Gastrocnemius medialis (tissue), 4 donors: ENCODE measurements around the gene LGALS3BP. TPM values are rescaled to one million over a fixed set of nuclear protein-coding genes. Genes with fewer than 3 reads are reported as not detected.
"Not testable (repeated sequence)": the region's sequence is repeated elsewhere in the genome, so short reads cannot be mapped to it uniquely, and the experiment has no call there.

ENCODE experiments used
- ATAC-seq, 2 donors: fragments of 150-250 bp; one replicate each; pipeline ENCODE4 v1.9.1; 2016
- DNase-seq, 2 donors: peaks; one replicate each; pipeline ENCODE4 v3.0.0-alpha.2; 2019
- H3K27ac ChIP-seq, 4 donors: fragments of 200-600 bp; sonication (generic); 1 replicate in 1 of 4; 2 replicates in 3 of 4; pipeline ENCODE4 v1.5.1; 2016 to 2018; ENCODE audit warnings: mild to moderate bottlenecking in 2 of 4, moderate library complexity in 1 of 4
- H3K27me3 ChIP-seq, 3 donors: fragments of 200-600 bp; sonication (generic) in 2 of 3; 1 replicate in 1 of 3; 2 replicates in 2 of 3; pipeline versions ENCODE4 v1.5.1 to v1.6.0; 2016 to 2019; ENCODE audit warnings: mild to moderate bottlenecking in 1 of 3, moderate library complexity in 1 of 3
- H3K36me3 ChIP-seq, 2 donors: fragments of 200-600 bp; sonication (generic) in 1 of 2; one replicate each; pipeline ENCODE4 v1.5.1; 2017 to 2018
- H3K4me1 ChIP-seq, 2 donors: fragments of 200-600 bp; sonication (generic) in 1 of 2; one replicate each; pipeline ENCODE4 v1.5.1; 2016 to 2017; ENCODE audit warnings: mild to moderate bottlenecking in 2 of 2
- H3K4me3 ChIP-seq, 4 donors: fragments of 200-600 bp; sonication (generic) in 3 of 4; 1 replicate in 1 of 4; 2 replicates in 3 of 4; pipeline ENCODE4 v1.5.1; 2016 to 2019; ENCODE audit warnings: mild to moderate bottlenecking in 2 of 4
- H3K9me3 ChIP-seq, 3 donors: fragments of 200-600 bp; sonication (generic) in 2 of 3; 1 replicate in 1 of 3; 2 replicates in 2 of 3; pipeline ENCODE4 v1.5.1; 2016 to 2019
- POLR2A ChIP-seq, 2 donors: fragments of 450-650 bp; IDR thresholded peaks; one replicate each; pipeline ENCODE4 v1.6.1; 2017; ENCODE audit warnings: antibody characterized with exemption in 2 of 2, mild to moderate bottlenecking in 2 of 2, moderate library complexity in 2 of 2
- in situ Hi-C, 4 donors: fragments of 200-750 bp; cut with MboI; loops; one replicate each; pipeline versions ENCODE4 v1.15.0 to v1.8.0; 2017; ENCODE audit warnings: low sequenced_read_pairs in 4 of 4
- intact Hi-C: fragments of 100-400 bp; cut with DNase I; formaldehyde crosslinking; loops from one replicate; pipeline ENCODE4 v1.15.1; 2023; ENCODE audit warnings: low total_unique reads
- total RNA-seq, 4 donors: library from RNA; depleted of rRNA; stranded (reverse); fragments of >200 nt; gene quantifications; one replicate each; pipeline versions ENCODE4 v1.1.0 to v1.2.3, GENCODE V29; 2016
- TF ChIP-seq, protein P1 (sequence below), 5 experiments: fragments of 450-650 bp in 3 of 5; fragments of 200-600 bp in 2 of 5; sonication (generic) in 2 of 5; IDR thresholded peaks in 4 of 5; conservative IDR thresholded peaks in 1 of 5; 1 replicate in 4 of 5; 2 replicates in 1 of 5; pipeline ENCODE4 v1.5.1; 2016 to 2019; ENCODE audit warnings: antibody characterized with exemption in 5 of 5, mild to moderate bottlenecking in 3 of 5, moderate library complexity in 3 of 5

Gene LGALS3BP
- total RNA-seq, 4 donors from 2014 or later: 15.0 to 45.9 (median 23.0) TPM

DNA sequence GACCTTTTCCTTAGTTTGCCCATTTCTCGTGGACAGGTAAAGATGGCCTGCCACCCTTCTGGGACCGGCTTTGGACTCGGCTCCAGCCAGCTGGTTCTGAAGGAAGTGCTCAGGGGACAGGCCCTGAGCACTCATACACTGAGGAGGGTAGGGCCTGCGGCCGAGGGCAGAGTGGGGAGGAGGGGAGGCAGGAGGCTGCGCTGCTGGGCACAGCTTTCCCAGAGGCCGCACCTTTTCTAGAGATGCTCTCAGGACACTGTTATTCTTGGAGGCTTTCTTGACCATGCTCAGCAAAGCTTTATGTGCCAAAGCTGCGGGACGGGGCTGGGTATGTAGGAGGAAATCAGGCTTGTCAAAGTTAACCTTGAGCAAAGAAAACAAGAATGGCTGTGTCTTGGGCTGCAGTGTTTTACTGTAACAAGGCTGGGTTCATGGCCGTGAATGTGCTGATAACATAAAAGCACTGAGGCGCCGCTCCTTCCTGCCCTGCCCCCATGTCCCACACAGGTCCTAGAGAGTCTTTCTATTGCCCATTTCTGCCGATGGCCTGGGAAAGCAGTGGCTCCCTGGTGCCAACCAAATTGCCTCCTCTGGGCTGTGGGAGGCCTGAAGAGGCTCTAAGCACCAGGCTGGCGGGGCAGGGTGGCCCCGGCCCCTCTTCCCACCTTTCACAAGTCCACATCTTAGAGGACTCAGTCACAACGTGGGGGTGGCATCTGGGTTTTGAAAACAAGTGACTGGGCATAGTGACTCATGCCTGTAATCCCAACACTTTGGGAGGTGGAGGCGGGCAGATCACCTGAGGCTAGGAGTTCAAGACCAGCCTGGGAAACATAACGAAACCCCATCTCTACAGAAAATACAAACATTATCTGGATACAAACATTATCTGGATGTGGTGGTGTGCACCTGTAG, 32.2 kb downstream of the LGALS3BP start:
- intact Hi-C loops: no loop called here
- in situ Hi-C loops: no loop called here
- Histone ChIP-seq H3K9me3 (peaks cover 0 to 6% (median 0%) of the 10 kb centered on the region in 3 donors), H3K27ac (no peak overlapping the region), H3K27me3 (no peaks in the 10 kb centered on the region), H3K4me3 (no peak overlapping the region), H3K4me1 (no peaks in the 10 kb centered on the region), H3K36me3 (no peaks in the 10 kb centered on the region)
- TF ChIP-seq, protein P1, sequence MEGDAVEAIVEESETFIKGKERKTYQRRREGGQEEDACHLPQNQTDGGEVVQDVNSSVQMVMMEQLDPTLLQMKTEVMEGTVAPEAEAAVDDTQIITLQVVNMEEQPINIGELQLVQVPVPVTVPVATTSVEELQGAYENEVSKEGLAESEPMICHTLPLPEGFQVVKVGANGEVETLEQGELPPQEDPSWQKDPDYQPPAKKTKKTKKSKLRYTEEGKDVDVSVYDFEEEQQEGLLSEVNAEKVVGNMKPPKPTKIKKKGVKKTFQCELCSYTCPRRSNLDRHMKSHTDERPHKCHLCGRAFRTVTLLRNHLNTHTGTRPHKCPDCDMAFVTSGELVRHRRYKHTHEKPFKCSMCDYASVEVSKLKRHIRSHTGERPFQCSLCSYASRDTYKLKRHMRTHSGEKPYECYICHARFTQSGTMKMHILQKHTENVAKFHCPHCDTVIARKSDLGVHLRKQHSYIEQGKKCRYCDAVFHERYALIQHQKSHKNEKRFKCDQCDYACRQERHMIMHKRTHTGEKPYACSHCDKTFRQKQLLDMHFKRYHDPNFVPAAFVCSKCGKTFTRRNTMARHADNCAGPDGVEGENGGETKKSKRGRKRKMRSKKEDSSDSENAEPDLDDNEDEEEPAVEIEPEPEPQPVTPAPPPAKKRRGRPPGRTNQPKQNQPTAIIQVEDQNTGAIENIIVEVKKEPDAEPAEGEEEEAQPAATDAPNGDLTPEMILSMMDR (IDR thresholded peaks at IDR 0.05 in 4 of 5, conservative IDR thresholded peaks at IDR 0.05 in 1 of 5): no peak
- TF ChIP-seq POLR2A (IDR thresholded peaks at IDR 0.05): no peak
- DNase-seq (no peak), ATAC-seq (no peak)

DNA sequence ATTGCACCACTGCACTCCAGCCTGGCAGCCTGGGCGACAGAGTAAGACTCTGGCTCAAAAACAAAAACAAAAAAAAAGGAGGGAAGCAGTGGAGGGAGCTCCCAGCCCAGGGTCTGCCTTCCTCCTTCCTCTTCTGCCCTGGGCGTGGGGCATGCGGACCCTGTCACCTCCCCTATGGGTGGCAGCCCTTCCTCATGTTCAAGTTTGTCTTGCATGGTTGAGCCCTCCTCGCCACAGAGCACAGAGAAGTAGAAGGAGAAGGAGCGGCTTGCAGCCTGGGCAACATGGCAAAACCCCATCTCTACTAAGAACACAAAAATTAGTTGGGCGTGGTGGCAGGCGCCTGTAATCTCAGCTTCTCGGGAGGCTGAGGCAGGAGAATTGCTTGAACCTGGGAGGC, 33.1 kb downstream of the LGALS3BP start:
- DNase-seq (no peak), ATAC-seq (no peak)
- no peaks in the 10 kb centered on the region for H3K27me3 ChIP-seq
- intact Hi-C loops (no loop called here), in situ Hi-C loops (no loop called here)
- H3K27ac ChIP-seq: no peak overlapping the region
- peaks cover 0 to 6% (median 0%) of the 10 kb centered on the region in 3 donors for H3K9me3 ChIP-seq
- H3K4me1 ChIP-seq: no peaks in the 10 kb centered on the region
- TF ChIP-seq POLR2A (IDR thresholded peaks at IDR 0.05): no peak
- TF ChIP-seq, protein P1 (IDR thresholded peaks at IDR 0.05 in 4 of 5, conservative IDR thresholded peaks at IDR 0.05 in 1 of 5): no peak
- no peak overlapping the region for H3K4me3 ChIP-seq
- no peaks in the 10 kb centered on the region for H3K36me3 ChIP-seq

DNA sequence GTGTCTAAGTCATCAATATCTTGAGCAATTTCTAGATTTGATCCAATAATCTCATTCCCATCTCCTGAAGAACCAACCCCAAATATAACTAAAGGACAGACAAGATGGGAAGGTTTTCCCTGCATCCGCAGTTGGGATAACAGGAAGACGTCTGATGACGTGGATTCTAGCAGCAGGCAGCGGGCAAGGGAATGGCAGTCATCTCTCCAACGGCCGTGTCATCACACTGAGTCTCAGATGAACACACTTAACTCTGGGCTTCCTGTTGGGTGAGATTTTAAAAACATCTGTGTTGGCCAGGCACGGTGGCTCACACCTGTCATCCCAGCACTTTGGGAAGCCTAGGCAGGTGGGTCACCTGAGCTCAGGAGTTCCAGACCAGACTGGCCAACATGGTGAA, 33.6 kb downstream of the LGALS3BP start:
- intact Hi-C loops (no loop called here), in situ Hi-C loops (no loop called here)
- DNase-seq (no peak), ATAC-seq (no peak)
- Histone ChIP-seq H3K9me3 (peaks cover 0 to 6% (median 0%) of the 10 kb centered on the region in 3 donors), H3K27me3 (no peaks in the 10 kb centered on the region), H3K36me3 (no peaks in the 10 kb centered on the region), H3K4me1 (no peaks in the 10 kb centered on the region), H3K4me3 (no peak overlapping the region), H3K27ac (no peak overlapping the region)
- TF ChIP-seq, protein P1 (IDR thresholded peaks at IDR 0.05 in 4 of 5, conservative IDR thresholded peaks at IDR 0.05 in 1 of 5): no peak
- no peak for TF ChIP-seq POLR2A (IDR thresholded peaks at IDR 0.05)

DNA sequence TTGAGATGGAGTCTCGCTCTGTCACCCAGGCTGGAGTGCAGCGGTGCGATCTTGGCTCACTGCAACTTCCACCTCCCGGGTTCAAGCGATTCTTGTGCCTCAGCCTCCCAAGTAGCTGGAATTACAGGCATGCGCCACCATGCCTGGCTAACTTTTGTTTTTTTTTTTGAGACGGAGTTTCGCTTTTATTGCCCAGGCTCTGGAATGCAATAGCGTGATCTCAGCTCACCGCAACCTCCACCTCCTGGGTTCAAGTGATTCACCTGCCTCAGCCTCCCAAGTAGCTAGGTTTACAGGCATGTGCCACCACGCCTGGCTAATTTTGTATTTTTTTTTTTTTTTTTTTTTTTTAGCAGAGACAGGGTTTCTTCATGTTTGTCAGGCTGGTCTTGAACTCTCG, 34.3 kb downstream of the LGALS3BP start:
- ATAC-seq, intact Hi-C loops, DNase-seq, in situ Hi-C loops, H3K9me3 ChIP-seq, H3K27ac ChIP-seq, H3K27me3 ChIP-seq, H3K4me3 ChIP-seq, H3K36me3 ChIP-seq, H3K4me1 ChIP-seq: not testable (repeated sequence)

DNA sequence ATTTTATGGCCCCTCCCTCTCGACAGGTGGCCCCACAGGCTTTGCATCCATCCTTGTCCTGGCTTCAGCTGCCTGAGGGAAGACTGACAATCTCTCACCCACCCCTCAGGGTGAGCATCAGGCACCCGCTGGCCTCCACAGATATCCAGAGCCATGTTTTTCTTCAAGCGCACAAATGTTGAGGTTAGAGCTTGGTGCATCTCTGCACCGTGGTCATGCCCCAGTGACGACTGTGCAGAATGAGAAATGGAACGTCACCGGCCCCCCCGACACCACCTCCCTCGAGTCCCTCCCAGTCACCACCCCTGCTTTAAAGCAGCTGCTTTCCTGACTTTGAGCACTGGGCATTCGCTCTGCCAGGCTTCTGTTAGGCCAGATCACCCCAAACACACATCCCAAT, 34.8 kb downstream of the LGALS3BP start:
- in situ Hi-C loops (no loop called here), intact Hi-C loops (no loop called here)
- DNase-seq (no peak), ATAC-seq (no peak)
- Histone ChIP-seq H3K36me3 (no peaks in the 10 kb centered on the region), H3K4me3 (no peak overlapping the region), H3K9me3 (no peaks in the 10 kb centered on the region), H3K27ac (no peak overlapping the region), H3K4me1 (no peaks in the 10 kb centered on the region), H3K27me3 (no peaks in the 10 kb centered on the region)
- TF ChIP-seq POLR2A (IDR thresholded peaks at IDR 0.05): no peak
- TF ChIP-seq, protein P1 (IDR thresholded peaks at IDR 0.05 in 4 of 5, conservative IDR thresholded peaks at IDR 0.05 in 1 of 5): no peak
